K562 (cell line): ENCODE measurements around the gene HSPA1B. TPM values are rescaled to one million over a fixed set of nuclear protein-coding genes. Genes with fewer than 3 reads are reported as not detected.
A peak's percentile ranks its signal among the peaks of the same experiment; 100 is the strongest.

Experiments used
- BCOR ChIP-seq: fragments of 450-650 bp; IDR thresholded peaks from 2 replicates; pipeline ENCODE4 v1.6.1; 2016
- CEBPB ChIP-seq: fragments of 450-650 bp; IDR thresholded peaks from 2 replicates; pipeline ENCODE4 v1.6.1; 2016; ENCODE audit warnings: missing genetic modification characterization, missing compliant biosample characterization
- CHCHD3 ChIP-seq: fragments of 250-450 bp; sonication (Bioruptor Pico); IDR thresholded peaks from 2 replicates; pipeline ENCODE4 v2.1.2; 2022; ENCODE audit warnings: mild to moderate bottlenecking
- DDX20 ChIP-seq: fragments of 450-650 bp; IDR thresholded peaks from 2 replicates; pipeline ENCODE4 v1.6.1; 2016; ENCODE audit warnings: missing genetic modification characterization, low read depth, mild to moderate bottlenecking, missing compliant biosample characterization, moderate library complexity
- GTF2A2 ChIP-seq: IDR thresholded peaks from 2 replicates; pipeline ENCODE4 v1.6.1; 2016; ENCODE audit warnings: mild to moderate bottlenecking, missing genetic modification characterization, missing compliant biosample characterization
- HNRNPK ChIP-seq: fragments of 200-400 bp; formaldehyde crosslinking; IDR thresholded peaks from one replicate; pipeline ENCODE4 v1.6.1; 2018; ENCODE audit warnings: mild to moderate bottlenecking, low read depth, low read length; ENCODE audit not compliant: poor library complexity, severe bottlenecking
- MAFF ChIP-seq: IDR thresholded peaks from 2 replicates; pipeline ENCODE4 v1.6.1; 2012; ENCODE audit warnings: low read length, improper control_type of control experiment
- MTF1 ChIP-seq: fragments of 250-450 bp; sonication (Bioruptor Pico); IDR thresholded peaks from 2 replicates; pipeline ENCODE4 v1.9.0; 2021; ENCODE audit warnings: moderate library complexity, mild to moderate bottlenecking, inconsistent platforms, borderline replicate concordance
- MYBL2 ChIP-seq, 2 experiments: fragments of 450-650 bp in 1 of 2; sonication (generic) in 1 of 2; formaldehyde crosslinking in 1 of 2; IDR thresholded peaks; 2 replicates each; pipeline versions ENCODE4 v1.6.1 to v1.8.1; 2017 to 2022; ENCODE audit warnings: borderline replicate concordance in 1 of 2, inconsistent platforms in 1 of 2, low read depth in 1 of 2, mild to moderate bottlenecking in 1 of 2, missing genetic modification reagents in 1 of 2, moderate library complexity in 1 of 2
- NCOA1 ChIP-seq: fragments of 450-650 bp; IDR thresholded peaks from 2 replicates; pipeline ENCODE4 v1.6.1; 2016; ENCODE audit warnings: low read depth
- NR2C2 ChIP-seq, 2 experiments: fragments of 200-800 bp in 1 of 2; sonication (Bioruptor generic) in 1 of 2; sonication (generic) in 1 of 2; formaldehyde crosslinking in 1 of 2; IDR thresholded peaks; 2 replicates each; pipeline versions ENCODE4 v1.6.1 to v1.8.0; 2016 to 2022; ENCODE audit warnings: mild to moderate bottlenecking in 1 of 2, missing compliant biosample characterization in 1 of 2, missing genetic modification characterization in 1 of 2, missing genetic modification reagents in 1 of 2
- NR4A1 ChIP-seq, 2 experiments: fragments of 250-450 bp in 1 of 2; fragments of 450-650 bp in 1 of 2; sonication (Bioruptor Pico) in 1 of 2; IDR thresholded peaks; 2 replicates each; pipeline versions ENCODE4 v1.4.0 to v1.6.1; 2016 to 2020; ENCODE audit warnings: mild to moderate bottlenecking in 2 of 2, missing compliant biosample characterization in 1 of 2, missing genetic modification characterization in 1 of 2, moderate library complexity in 1 of 2
- PCBP1 ChIP-seq: fragments of 200-400 bp; formaldehyde crosslinking; IDR thresholded peaks from 2 replicates; pipeline ENCODE4 v1.6.1; 2018; ENCODE audit warnings: mild to moderate bottlenecking, low read depth, low read length; ENCODE audit not compliant: poor library complexity, severe bottlenecking
- PHB ChIP-seq: fragments of 250-450 bp; sonication (Bioruptor Pico); IDR thresholded peaks from 2 replicates; pipeline ENCODE4 v1.5.0; 2021
- POLR2A ChIP-seq: fragments of 450-650 bp; conservative IDR thresholded peaks from 2 replicates; pipeline ENCODE4 v1.6.1; 2016
- RBM17 ChIP-seq: fragments of 200-400 bp; formaldehyde crosslinking; IDR thresholded peaks from 2 replicates; pipeline ENCODE4 v1.6.1; 2017; ENCODE audit warnings: low read depth, mild to moderate bottlenecking, low read length, borderline replicate concordance
- SAP30 ChIP-seq: fragments of 200-600 bp; sonication (generic); IDR thresholded peaks from 2 replicates; pipeline ENCODE4 v1.6.1; 2012; ENCODE audit warnings: borderline replicate concordance, low read depth, mild to moderate bottlenecking, moderate library complexity, low read length, control low read depth, inconsistent platforms; ENCODE audit not compliant: insufficient read depth, poor library complexity, severe bottlenecking
- SMARCA4 ChIP-seq: fragments of 450-650 bp; IDR thresholded peaks from 2 replicates; pipeline ENCODE4 v1.6.1; 2016
- SRSF3 ChIP-seq: fragments of 200-400 bp; formaldehyde crosslinking; IDR thresholded peaks from 2 replicates; pipeline ENCODE4 v1.6.1; 2016; ENCODE audit warnings: mild to moderate bottlenecking, low read length, moderate library complexity; ENCODE audit not compliant: insufficient read depth
- TAF7 ChIP-seq: fragments of 450-650 bp; IDR thresholded peaks from 2 replicates; pipeline ENCODE4 v1.6.1; 2016; ENCODE audit warnings: missing genetic modification characterization, missing compliant biosample characterization
- ZBED1 ChIP-seq: IDR thresholded peaks from 2 replicates; pipeline ENCODE4 v1.6.1; 2014
- ZBTB43 ChIP-seq: sonication (generic); formaldehyde crosslinking; IDR thresholded peaks from 2 replicates; pipeline ENCODE4 v1.8.0; 2023; ENCODE audit warnings: mild to moderate bottlenecking, missing genetic modification reagents
- ZFPM2 ChIP-seq: fragments of 250-450 bp; sonication (Bioruptor Pico); IDR thresholded peaks from 2 replicates; pipeline ENCODE4 v1.5.1; 2022; ENCODE audit warnings: mild to moderate bottlenecking
- ZNF165 ChIP-seq: fragments of 250-450 bp; sonication (Bioruptor Pico); IDR thresholded peaks from 2 replicates; pipeline ENCODE4 v1.4.0; 2020; ENCODE audit warnings: borderline replicate concordance
- ZNF239 ChIP-seq: fragments of 250-450 bp; sonication (Bioruptor Pico); IDR thresholded peaks from 2 replicates; pipeline ENCODE4 v1.4.0; 2020; ENCODE audit warnings: mild to moderate bottlenecking
- ZNF274 ChIP-seq: IDR thresholded peaks from 2 replicates; pipeline ENCODE4 v1.6.1; 2011; ENCODE audit warnings: low read depth, mild to moderate bottlenecking, low read length, moderate library complexity, borderline replicate concordance
- ZNF324 ChIP-seq: fragments of 250-450 bp; sonication (Bioruptor Pico); IDR thresholded peaks from 2 replicates; pipeline ENCODE4 v1.4.0; 2020; ENCODE audit warnings: mild to moderate bottlenecking
- polyA plus RNA-seq, 8 experiments: library from polyadenylated mRNA; depleted of rRNA in 4 of 8; stranded (reverse) in 5 of 8; unstranded in 3 of 8; fragments of >200 nt; fragmentation: Nextera tagmentation in 2 of 8; fragmentation: Illumina TruSeq in 1 of 8; extraction: Ambion mirVana in 2 of 8; extraction: Trizol in 1 of 8; gene quantifications; 2 replicates each; pipeline versions ENCODE4 v1.2.1 to v1.2.3, GENCODE V29; 2011 to 2014; ENCODE audit warnings: inconsistent platforms in 1 of 8, missing spikeins in 1 of 8
- total RNA-seq, 7 experiments: library from RNA; depleted of rRNA in 6 of 7; stranded (reverse); fragments of >200 nt in 6 of 7; fragmentation: Illumina TruSeq in 2 of 7; extraction: Trizol in 2 of 7; gene quantifications; 2 replicates each; pipeline versions ENCODE4 v1.2.1 to v1.2.3, GENCODE V29; 2011 to 2021; ENCODE audit warnings: low replicate concordance in 1 of 7
- TF ChIP-seq, protein P1 (sequence below): fragments of 450-650 bp; IDR thresholded peaks from 2 replicates; pipeline ENCODE4 v1.6.1; 2016; ENCODE audit warnings: low read depth, mild to moderate bottlenecking, moderate library complexity

The HSPA1B gene
- total and polyA plus RNA-seq, 9 of the 15 experiments (the other 6 are each of a cell fraction or from before 2014, with no cell fraction given), result 0.27 to 227 (median 51.2) TPM

- TF ChIP-seq DDX20 (tag), result no peak
- TF ChIP-seq HNRNPK, result peak; percentile 84
- TF ChIP-seq MAFF, result peak; percentile 99
- peak; percentile 91 for TF ChIP-seq POLR2A
- no peak for TF ChIP-seq ZBED1
- no peak for TF ChIP-seq NR2C2 (CRISPR knock-in tag; IDR thresholded peaks at IDR 0.05)
- TF ChIP-seq NR2C2 (tag; IDR thresholded peaks at IDR 0.05), result no peak
- 0 out of 2 replicates have a peak, but pooled peaks have one; percentile 7 for TF ChIP-seq ZNF165 (CRISPR knock-in tag)
- no peak for TF ChIP-seq NCOA1
- TF ChIP-seq SAP30, result no peak
- peak; percentile 63 for TF ChIP-seq ZNF239 (CRISPR knock-in tag)
- TF ChIP-seq ZNF274, result no peak
- peak; percentile 80; the same call in 1 of the 2 replicates for TF ChIP-seq PHB (CRISPR knock-in tag)
- no peak for TF ChIP-seq MYBL2 (IDR thresholded peaks at IDR 0.05; ENCODE audit: low read depth)
- no peak for TF ChIP-seq MYBL2 (CRISPR knock-in tag; IDR thresholded peaks at IDR 0.05; ENCODE audit: borderline replicate concordance)
- TF ChIP-seq SRSF3, result 0 out of 2 replicates have a peak, but pooled peaks have one; percentile 32
- TF ChIP-seq MTF1 (CRISPR knock-in tag), result no peak
- TF ChIP-seq GTF2A2 (tag), result peak; percentile 85
- peak; percentile 90; the same call in 1 of the 2 replicates for TF ChIP-seq NR4A1 (CRISPR knock-in tag; IDR thresholded peaks at IDR 0.05)
- peak; percentile 89 for TF ChIP-seq NR4A1 (tag; IDR thresholded peaks at IDR 0.05)
- peak; percentile 58 for TF ChIP-seq ZNF324 (CRISPR knock-in tag)
- peak; percentile 75 for TF ChIP-seq BCOR
- peak; percentile 47; the same call in 1 of the 2 replicates for TF ChIP-seq ZBTB43 (CRISPR knock-in tag)
- TF ChIP-seq SMARCA4, result no peak
- TF ChIP-seq CHCHD3 (CRISPR knock-in tag), result peak; percentile 86; the same call in 1 of the 2 replicates
- TF ChIP-seq ZFPM2 (CRISPR knock-in tag), result peak; percentile 74; the same call in 1 of the 2 replicates
- TF ChIP-seq, protein P1, sequence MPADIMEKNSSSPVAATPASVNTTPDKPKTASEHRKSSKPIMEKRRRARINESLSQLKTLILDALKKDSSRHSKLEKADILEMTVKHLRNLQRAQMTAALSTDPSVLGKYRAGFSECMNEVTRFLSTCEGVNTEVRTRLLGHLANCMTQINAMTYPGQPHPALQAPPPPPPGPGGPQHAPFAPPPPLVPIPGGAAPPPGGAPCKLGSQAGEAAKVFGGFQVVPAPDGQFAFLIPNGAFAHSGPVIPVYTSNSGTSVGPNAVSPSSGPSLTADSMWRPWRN, result no peak
- 0 out of 2 replicates have a peak, but pooled peaks have one; percentile 43 for TF ChIP-seq CEBPB
- peak; percentile 58 for TF ChIP-seq PCBP1
- peak; percentile 100 for TF ChIP-seq TAF7 (tag)
- TF ChIP-seq RBM17, result no peak
Measured at GRCh38 chr6:31822036-31822821, 5.3 kb upstream of the HSPA1B start (continued).
